Stomach (tissue), 9 donors: ENCODE results near the gene EXT2. TPM values are rescaled to one million over a fixed set of nuclear protein-coding genes. Genes with fewer than 3 reads are reported as not detected.

Experiments used
- DNase-seq, 2 donors: peaks; one replicate each; pipeline versions ENCODE4 v3.0.0 to v3.0.0-alpha.2; 2013 to 2019
- H3K27ac ChIP-seq, 5 donors: fragments of 200-600 bp in 4 of 5; sonication (generic) in 4 of 5; one replicate each; pipeline ENCODE4 v1.5.1; 2013 to 2019; ENCODE audit warnings: mild to moderate bottlenecking in 1 of 5, moderate library complexity in 1 of 5
- H3K27me3 ChIP-seq, 3 donors: fragments of 200-600 bp; sonication (generic); one replicate each; pipeline ENCODE4 v1.5.1; 2017 to 2019; ENCODE audit warnings: mixed run types in 1 of 3
- H3K36me3 ChIP-seq, 4 donors: fragments of 200-600 bp; sonication (generic); 1 replicate in 3 of 4; 2 replicates in 1 of 4; pipeline ENCODE4 v1.5.1; 2016 to 2019
- H3K4me1 ChIP-seq, 4 donors: fragments of 200-600 bp; sonication (generic); one replicate each; pipeline ENCODE4 v1.5.1; 2016 to 2019
- H3K4me3 ChIP-seq, 4 donors: fragments of 200-600 bp; sonication (generic) in 3 of 4; one replicate each; pipeline ENCODE4 v1.5.1; 2016 to 2019; ENCODE audit warnings: mild to moderate bottlenecking in 1 of 4
- H3K9me3 ChIP-seq, 4 donors: fragments of 200-600 bp; sonication (generic); one replicate each; pipeline ENCODE4 v1.5.1; 2016 to 2019
- EP300 ChIP-seq: sonication (generic); formaldehyde crosslinking; IDR thresholded peaks from one replicate; pipeline ENCODE4 v1.6.1; 2017; ENCODE audit warnings: antibody characterized with exemption
- POLR2A ChIP-seq, 4 donors: fragments of 450-650 bp; IDR thresholded peaks; one replicate each; pipeline ENCODE4 v1.6.1; 2016; ENCODE audit warnings: antibody characterized with exemption in 4 of 4, control low read depth in 2 of 4, mild to moderate bottlenecking in 1 of 4, moderate library complexity in 1 of 4
- POLR2AphosphoS5 ChIP-seq, 3 donors: sonication (generic); formaldehyde crosslinking; IDR thresholded peaks; one replicate each; pipeline ENCODE4 v1.6.1; 2016; ENCODE audit warnings: antibody characterized with exemption in 3 of 3
- WGBS, 5 donors: extraction: QIAGEN DNeasy Blood & Tissue Kit in 3 of 5; methylation state at CpG; one replicate each; pipeline versions ENCODE4 v1.1.5 to v1.1.7; 2013 to 2018; 5-methylcytosine and 5-hydroxymethylcytosine counted together
- intact Hi-C: fragments of 100-400 bp; cut with DNase I; formaldehyde crosslinking; loops from one replicate; pipeline ENCODE4 v1.15.1; 2023; ENCODE audit warnings: low total_unique reads
- polyA plus RNA-seq, 3 donors: library from polyadenylated mRNA; stranded (reverse); fragments of 200-250 nt; gene quantifications; one replicate each; pipeline ENCODE4 v1.2.3, GENCODE V29; 2013
- total RNA-seq, 5 donors: library from RNA; depleted of rRNA; stranded (reverse); fragments of >200 nt; gene quantifications; one replicate each; pipeline versions ENCODE4 v1.1.0 to v1.2.3, GENCODE V29; 2014 to 2016
- TF ChIP-seq, protein P1 (sequence below), 7 experiments: fragments of 450-650 bp in 4 of 7; fragments of 200-600 bp in 3 of 7; sonication (generic) in 3 of 7; IDR thresholded peaks; one replicate each; pipeline ENCODE4 v1.5.1; 2016 to 2019; ENCODE audit warnings: antibody characterized with exemption in 7 of 7, control low read depth in 2 of 7, mild to moderate bottlenecking in 1 of 7
- donor health status: healthy with polysubstance abuse.
- donor health status: Bipolar disorder and iron deficiency.
- donor health status: healthy.

The EXT2 gene
- total and polyA plus RNA-seq, 8 donors: 10.5 to 93.8 (median 16.0) TPM

- TF ChIP-seq POLR2AphosphoS5 (IDR thresholded peaks at IDR 0.05) (no peak), POLR2A (IDR thresholded peaks at IDR 0.05) (no peak), EP300 (no peak)
- TF ChIP-seq, protein P1, sequence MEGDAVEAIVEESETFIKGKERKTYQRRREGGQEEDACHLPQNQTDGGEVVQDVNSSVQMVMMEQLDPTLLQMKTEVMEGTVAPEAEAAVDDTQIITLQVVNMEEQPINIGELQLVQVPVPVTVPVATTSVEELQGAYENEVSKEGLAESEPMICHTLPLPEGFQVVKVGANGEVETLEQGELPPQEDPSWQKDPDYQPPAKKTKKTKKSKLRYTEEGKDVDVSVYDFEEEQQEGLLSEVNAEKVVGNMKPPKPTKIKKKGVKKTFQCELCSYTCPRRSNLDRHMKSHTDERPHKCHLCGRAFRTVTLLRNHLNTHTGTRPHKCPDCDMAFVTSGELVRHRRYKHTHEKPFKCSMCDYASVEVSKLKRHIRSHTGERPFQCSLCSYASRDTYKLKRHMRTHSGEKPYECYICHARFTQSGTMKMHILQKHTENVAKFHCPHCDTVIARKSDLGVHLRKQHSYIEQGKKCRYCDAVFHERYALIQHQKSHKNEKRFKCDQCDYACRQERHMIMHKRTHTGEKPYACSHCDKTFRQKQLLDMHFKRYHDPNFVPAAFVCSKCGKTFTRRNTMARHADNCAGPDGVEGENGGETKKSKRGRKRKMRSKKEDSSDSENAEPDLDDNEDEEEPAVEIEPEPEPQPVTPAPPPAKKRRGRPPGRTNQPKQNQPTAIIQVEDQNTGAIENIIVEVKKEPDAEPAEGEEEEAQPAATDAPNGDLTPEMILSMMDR (IDR thresholded peaks at IDR 0.05): no peak
- Histone ChIP-seq H3K27me3 (peaks cover 0 to 4% (median 0%) of the 10 kb centered on the region in 3 donors), H3K4me1 (no peaks in the 10 kb centered on the region), H3K27ac (no peak overlapping the region), H3K9me3 (no peaks in the 10 kb centered on the region), H3K4me3 (no peak overlapping the region), H3K36me3 (no peaks in the 10 kb centered on the region)
- 82 to 93% (median 91%) methylated on average over 3 of the region's 3 CpGs for WGBS, 5 donors
- no peak for DNase-seq
- intact Hi-C loops: loop anchor here (5.0 kb wide), 1 partner anchor 249 kb away; no protein-coding TSS in a partner anchor
These were observed 192.7 kb downstream of the EXT2 start for GRCh38 chr11:44288133-44288526.

DNA sequence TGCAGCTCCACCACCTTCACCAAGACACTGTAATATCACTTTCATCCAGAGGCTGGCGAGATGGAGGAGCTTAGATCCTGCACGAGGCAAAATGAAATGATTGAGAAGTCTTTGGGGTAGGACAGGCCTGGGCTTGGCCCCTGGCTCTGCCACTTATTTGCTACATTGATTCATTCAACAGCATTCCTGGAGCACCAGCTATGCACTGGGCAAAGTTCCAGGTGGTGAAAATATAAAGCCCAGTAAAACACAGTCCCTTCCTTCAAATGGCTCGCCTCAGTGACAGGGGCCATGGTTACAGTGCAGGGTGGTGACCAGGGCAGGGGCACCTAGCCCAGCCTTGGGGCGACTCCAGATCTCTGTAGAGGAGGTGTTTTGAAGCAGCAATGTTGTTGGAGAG lies 194.7 kb downstream of the EXT2 start:
- TF ChIP-seq, protein P1 (IDR thresholded peaks at IDR 0.05): no peak
- TF ChIP-seq POLR2AphosphoS5 (IDR thresholded peaks at IDR 0.05) (no peak), EP300 (no peak), POLR2A (IDR thresholded peaks at IDR 0.05) (no peak)
- no peaks in the 10 kb centered on the region for H3K4me1 ChIP-seq
- WGBS, 5 donors: 37 to 76% (median 63%) methylated on average over 4 of the region's 4 CpGs
- no peak for DNase-seq
- no peaks in the 10 kb centered on the region for H3K9me3 ChIP-seq
- intact Hi-C loops: no loop called here
- H3K4me3 ChIP-seq: no peak overlapping the region
- H3K36me3 ChIP-seq: no peaks in the 10 kb centered on the region
- peaks cover 0 to 15% (median 0%) of the 10 kb centered on the region in 3 donors for H3K27me3 ChIP-seq
- H3K27ac ChIP-seq: no peak overlapping the region

Other genes starting within 250 kb of the EXT2 start
- gene ALKBH3, start 214.8 kb upstream of the EXT2 start, total RNA-seq: 100 to 1,000 TPM in 1 of 5 donors, 10 to 100 TPM in 4; 25.7 to 113 (median 37.4) TPM
- 10 to 100 TPM; 30.8 to 49.0 (median 31.4) TPM for gene ALKBH3, start 214.8 kb upstream of the EXT2 start, polyA plus RNA-seq
- gene C11orf96, start 153.0 kb upstream of the EXT2 start, total RNA-seq: 100 to 1,000 TPM in 1 of 5 donors, 10 to 100 TPM in 4; 32.1 to 273 (median 55.4) TPM
- gene C11orf96, start 153.0 kb upstream of the EXT2 start, polyA plus RNA-seq: 100 to 1,000 TPM in 2 of 3 donors, 10 to 100 TPM in 1; 77.2 to 140 (median 131) TPM
- not detected for gene ACCSL, start 47.7 kb upstream of the EXT2 start, total RNA-seq
- not detected for gene ACCSL, start 47.7 kb upstream of the EXT2 start, polyA plus RNA-seq
- 10 to 100 TPM; 21.7 to 71.1 (median 34.4) TPM for gene ACCS, start 29.4 kb upstream of the EXT2 start, total RNA-seq
- 10 to 100 TPM; 14.7 to 17.4 (median 16.3) TPM for gene ACCS, start 29.4 kb upstream of the EXT2 start, polyA plus RNA-seq
- gene ALX4, start 214.5 kb downstream of the EXT2 start, total RNA-seq: not detected
- not detected for gene ALX4, start 214.5 kb downstream of the EXT2 start, polyA plus RNA-seq